Hepatic stellate cell (primary cell): ENCODE measurements around the gene KCNH4.
"Not testable (repeated sequence)": the region's sequence is repeated elsewhere in the genome, so short reads cannot be mapped to it uniquely, and the experiment has no call there.

ENCODE experiments used
- DNase-seq: peaks from one replicate; pipeline ENCODE4 v3.0.0; 2011; ENCODE audit warnings: low spot score

KCNH4 gene

DNA sequence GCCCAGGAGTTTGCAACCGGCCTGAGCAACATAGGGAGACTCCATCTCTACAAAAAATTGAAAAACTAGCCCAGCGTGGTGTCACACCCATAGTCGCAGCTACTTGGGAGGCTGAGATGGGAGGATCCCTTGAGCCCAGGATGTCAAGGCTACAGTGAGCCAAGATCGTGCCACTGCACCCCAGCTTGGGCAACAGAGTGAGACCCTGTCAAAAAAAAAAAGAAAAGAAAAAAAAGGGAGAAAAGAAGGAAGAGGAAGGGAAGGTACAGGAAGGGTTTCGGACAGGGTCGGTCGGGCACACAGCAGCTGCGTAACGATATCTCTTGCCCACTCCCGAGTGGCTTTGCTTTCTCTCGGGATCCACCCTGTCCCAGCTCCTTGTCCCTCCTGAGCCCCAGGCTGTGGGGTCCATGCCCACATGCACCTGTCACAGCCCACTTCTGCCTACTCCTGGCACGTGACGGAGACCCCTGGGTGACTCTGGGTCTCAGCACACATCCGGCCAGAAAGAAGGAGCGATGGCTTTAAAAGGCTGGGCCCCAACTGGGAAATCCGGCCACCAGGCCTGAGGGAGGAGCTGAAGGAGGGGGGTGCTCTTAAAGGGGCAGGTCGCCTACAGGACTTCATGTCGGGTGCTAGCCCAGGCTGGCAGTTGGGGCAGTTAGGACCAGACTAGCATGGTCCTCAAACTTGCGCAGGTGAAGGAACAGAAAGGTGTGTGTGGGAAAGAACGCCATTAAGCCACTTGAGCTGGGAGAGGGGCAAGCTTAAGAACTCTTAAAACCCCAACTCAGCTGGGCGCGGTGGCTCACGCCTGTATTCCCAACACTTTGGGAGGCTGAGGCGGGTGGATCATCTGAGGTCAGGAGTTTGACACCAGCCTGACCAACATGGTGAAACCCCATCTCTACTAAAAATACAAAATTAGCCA lies 13.3 kb upstream of the KCNH4 start, which contains the start of gene GHDC:
Gene GHDC (minus strand): TSS at position 526 of the 931 bp plus-strand sequence. CDS start 913 bp downstream, outside the sequence.
- DNase-seq: peak; percentile 92

DNA sequence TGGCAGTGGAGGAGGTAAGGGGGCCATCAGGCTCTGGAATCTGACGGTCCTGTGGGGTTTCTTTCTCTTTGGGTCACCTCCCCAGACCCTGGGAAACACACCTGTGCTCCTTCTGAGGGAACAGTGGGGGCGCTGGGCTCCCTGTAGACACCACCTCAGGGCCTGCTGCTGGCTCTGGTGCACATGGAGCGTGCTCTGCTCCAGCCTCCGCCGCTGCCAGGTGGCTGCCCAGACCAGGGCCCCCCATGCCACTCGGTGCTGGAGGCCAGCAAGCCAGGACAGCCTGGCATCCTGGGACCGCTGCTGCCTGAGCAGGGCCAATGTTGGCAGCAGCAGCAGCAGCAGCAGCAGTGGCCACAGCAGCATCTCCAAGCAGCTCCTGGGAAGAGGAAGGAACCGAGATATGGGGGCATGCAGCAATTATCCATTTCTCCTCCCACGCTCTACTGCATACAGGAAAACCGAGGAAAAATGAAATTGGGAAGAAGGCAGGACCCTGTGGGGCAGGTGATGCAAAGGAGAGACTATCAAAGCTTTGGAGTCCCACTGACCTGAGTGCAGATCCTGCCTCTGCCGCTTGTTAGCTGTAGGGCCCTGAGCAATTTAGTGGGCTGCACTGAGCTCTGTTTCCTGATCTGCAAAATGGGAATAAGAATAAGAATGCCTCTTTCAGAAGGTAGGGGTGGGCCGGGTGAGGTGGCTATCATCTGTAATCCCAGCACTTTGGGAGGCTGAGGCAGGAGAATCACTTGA lies 12.4 kb upstream of the KCNH4 start:
- DNase-seq: no peak

DNA sequence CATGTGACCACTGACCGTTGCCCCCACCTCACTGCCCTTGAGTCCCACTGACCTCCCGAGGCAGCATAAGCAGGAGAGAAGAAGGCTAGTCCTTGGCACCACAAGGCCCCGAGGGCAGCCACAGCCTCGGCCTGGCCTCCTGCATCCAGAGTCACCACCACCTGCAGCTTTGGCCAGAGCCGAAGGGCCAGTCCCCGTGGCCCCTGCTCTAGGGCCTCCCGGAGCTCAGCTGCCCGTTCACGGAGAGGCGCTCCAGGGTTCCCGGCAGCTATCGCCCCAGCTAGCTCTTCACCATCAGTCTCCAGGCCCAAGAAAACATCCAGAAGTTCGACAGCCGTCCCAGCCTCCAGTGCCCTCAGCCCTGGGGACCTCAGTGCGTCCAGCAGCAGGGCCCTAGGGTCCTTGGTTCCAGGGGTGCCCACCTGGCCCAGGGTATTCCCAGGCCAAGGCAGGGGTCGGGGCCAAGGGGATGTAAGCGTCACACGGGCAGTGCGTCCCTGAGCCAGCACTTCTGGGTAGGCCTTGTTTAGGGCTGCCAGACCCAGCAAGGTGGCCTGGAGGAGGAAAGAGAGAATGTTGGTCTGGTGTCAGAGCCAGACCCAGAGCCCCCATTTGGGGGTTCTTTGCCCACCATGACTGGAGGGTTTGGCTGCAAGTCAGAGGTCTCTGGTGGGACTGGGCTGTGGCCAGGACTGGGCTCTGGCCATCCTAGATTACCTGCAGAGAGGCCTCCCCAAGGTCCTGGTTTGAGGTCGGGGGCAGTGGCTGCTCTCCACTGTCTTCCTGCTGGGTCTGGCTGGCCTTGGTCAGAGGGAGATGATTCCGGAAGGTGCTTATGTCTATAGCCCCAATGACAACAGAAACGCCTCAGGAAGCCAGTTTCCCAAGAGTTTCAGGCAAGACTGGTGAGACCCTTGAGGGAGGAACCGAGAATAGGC lies 11.5 kb upstream of the KCNH4 start:
- DNase-seq: no peak

DNA sequence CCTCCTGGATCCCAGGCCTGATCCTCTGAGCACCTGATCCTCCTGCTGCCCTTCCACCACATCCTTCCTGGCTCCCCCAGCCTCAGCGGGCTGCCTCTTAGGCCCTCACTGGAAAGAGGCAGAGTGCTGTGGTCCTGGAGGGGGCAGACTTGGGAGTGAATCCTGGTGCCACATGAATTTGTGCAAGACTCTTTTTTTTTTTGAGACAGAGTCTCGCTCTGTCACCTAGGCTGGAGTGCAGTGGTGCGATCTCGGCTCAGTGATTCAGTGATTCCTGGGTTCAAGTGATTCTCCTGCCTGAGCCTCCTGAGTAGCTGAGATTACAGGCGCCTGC lies 10.3 kb upstream of the KCNH4 start:
- DNase-seq: no peak

DNA sequence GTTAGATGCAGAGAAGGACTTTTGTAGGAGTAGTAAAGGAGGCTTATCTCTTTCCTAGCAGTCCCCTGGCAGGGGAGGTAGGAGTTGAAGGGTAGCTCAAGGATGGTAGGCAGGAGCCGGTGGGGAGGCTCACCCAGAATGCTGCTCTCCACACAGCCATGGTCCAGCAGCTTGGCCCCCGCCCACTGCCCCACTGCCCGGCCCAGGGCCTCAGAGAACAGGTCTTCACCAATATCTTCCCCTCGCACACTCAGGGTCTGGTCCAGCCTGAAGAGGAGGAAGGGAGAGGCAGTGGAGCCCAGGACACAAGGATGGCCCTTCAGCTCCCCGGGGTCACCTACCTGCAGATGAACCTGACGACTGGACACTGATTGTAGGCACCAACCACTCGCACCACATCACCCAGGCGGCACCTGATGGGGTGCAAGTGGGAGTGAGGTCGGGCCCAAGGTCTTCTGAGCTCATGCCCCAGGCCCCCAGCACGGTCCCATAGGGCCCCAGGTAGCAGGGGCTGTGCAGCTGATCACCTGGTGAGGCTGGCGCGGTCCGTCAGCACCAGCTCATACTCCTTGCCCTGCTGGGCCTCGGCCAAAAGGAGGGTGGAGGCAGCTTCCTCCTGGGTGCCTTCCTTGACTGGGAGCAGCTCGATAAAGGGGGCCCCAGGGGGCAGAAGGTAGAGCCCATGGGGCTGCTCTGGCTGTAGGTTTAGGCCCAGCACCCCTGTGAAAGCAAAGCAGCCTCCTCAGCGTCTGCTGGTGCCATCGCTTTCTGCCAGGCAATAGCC lies 9.7 kb upstream of the KCNH4 start:
- no peak for DNase-seq

DNA sequence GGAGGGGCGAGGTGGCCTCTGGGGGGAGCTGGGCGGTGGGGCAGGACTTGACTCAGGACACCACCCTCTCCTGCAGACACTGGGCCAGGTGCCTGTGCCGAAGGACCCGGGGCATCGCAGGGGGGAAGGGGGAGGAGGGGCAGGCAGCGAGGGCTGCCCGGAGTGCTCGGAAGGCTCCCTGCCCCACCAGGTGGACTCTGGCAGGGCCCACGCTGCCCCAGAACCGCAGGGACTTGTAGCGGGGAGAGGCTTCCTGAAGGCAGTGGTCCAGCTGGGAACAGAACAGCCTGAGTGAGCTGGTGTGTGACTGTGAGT lies 8.7 kb upstream of the KCNH4 start:
- DNase-seq: no peak

DNA sequence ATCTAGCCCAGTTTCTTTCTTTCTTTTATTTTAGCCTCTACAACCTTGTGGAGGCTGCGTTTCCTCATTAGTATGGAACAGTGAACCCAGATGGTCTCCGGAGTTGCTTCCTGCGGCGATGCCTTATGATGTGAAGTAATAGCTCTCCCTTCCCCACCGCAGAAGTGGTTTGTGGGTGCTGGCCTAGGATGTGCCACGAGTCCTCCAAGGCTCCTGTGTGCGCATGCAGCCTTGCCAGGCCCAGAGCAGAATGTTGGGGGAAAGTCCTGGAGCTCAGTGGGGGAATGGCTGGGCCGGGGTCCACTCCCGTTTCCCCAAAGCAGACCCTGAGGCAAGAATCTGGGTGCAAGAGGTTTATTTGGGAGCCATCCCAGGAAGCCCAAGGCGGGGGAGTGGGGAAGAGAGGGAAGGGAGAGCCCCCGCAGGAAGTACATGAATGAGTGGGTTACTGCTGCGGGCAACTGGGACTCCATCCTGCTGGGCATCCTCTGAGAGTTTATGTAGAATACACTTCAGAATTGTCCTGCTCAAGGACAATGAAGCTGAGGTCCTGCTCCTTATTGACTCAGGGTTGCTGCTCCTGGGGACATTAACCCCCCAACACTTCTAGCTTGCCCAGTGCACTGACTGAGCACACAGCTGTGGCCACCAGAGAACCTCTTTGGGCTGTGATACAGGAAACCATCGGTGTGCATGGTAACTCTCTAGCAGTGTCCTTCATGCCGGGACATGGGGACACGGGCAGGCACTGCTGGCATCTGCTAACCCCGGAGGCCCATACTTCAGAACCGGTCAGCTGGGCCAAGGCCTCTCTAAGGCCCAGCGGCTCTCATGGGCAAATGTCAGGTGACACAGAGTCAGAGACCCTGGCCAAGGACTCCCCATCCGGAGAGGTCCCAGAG lies 8.1 kb upstream of the KCNH4 start:
- DNase-seq: no peak

DNA sequence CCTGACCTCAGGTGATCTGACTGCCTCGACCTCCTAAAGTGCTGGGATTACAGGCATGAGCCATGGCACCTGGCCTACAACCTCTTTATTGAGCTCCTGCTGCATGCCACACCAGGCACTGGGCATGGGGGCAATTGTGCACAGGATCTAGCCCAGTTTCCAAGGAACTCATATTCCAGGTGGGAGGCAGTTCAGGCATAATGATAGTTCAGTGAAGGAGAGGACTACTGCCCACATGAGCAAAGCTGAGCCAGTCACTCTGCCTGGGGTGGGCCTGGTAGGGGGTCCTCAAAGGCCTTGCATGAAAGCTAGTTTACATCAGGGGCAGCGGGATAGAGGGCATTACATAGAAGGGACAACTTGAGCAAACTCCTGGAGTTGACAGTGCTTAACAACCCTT lies 6.9 kb upstream of the KCNH4 start:
- no peak for DNase-seq

DNA sequence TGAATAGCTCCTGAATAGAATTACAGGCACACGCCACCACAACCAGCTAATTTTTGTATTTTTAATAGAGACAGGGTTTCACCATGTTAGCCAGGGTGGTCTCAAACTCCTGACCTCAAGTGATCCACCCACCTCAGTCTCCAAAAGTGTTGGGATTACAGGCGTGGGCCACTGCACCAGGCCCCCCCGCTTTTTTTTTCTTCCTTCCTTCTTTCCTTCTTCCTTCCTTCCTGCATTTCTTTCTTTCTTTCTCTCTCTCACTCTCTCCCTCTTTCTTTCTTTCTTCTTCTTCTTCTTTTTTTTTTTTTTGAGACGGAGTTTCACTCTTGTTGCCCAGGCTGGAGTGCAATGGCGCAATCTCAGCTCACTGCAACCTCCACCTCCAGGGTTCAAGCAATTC lies 5.2 kb upstream of the KCNH4 start:
- DNase-seq: not testable (repeated sequence)

DNA sequence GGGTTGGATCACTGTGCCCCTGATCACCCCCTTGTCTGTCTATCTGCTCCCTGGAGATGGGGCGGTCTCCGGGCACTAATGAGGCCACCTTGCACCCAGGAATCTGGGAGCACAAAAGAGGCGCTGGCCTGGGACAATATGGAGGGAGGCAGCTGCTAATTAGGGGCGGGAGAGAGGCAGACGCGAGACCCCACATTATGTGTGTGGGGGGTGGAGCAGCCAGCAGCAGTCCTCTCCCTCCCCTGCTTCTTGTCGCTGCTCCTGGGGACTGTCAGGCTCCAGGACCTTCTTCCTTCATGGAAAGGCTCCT lies 4.6 kb upstream of the KCNH4 start:
- no peak for DNase-seq

DNA sequence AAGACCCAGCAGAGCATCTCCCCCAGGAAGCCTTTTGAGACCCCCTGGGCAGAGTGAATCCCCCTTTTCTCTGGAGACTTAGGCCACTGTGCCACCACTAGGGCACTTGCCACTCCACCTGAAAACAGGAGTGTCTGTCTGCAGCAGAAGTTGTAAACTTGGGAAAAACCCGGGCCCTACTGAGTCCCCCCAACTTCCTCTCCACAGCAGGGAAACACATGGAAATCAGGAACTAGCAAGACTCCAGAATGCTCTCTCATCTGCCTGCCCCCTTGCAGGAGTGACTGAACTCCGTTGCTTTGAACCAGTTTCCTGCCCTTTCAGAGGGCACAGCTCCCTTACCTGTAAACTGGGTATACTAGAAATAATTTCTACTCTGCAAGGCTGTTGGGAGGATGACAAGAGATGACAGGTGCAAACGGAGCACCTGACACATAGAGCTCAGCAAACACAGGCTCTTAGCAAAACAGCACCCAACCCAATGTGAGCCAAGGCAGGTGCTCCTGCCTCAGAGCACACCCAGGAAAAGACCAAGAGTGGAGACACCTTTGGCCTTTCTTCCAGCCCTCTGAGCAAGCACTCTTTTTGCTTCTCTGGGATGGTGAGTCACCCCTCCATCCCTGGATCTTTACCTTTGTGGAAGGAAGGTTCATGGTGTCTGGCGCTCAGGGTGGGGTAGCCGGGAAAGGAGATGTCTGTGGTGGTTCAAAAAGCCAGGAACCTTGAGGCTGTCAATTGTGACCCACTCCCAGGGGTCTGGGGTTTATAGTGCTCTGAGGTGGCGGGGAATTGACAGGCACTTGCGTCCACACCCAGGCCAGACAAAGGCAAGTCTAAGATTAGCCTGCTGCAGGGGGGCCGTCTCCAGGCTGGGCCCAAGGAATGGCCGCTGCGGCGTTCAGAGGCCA lies 4.0 kb upstream of the KCNH4 start, which contains the start of gene HCRT:
Gene HCRT (minus strand): TSS at position 740 of the 908 bp plus-strand sequence. CDS start 87 bp downstream, at position 653.
- no peak for DNase-seq

DNA sequence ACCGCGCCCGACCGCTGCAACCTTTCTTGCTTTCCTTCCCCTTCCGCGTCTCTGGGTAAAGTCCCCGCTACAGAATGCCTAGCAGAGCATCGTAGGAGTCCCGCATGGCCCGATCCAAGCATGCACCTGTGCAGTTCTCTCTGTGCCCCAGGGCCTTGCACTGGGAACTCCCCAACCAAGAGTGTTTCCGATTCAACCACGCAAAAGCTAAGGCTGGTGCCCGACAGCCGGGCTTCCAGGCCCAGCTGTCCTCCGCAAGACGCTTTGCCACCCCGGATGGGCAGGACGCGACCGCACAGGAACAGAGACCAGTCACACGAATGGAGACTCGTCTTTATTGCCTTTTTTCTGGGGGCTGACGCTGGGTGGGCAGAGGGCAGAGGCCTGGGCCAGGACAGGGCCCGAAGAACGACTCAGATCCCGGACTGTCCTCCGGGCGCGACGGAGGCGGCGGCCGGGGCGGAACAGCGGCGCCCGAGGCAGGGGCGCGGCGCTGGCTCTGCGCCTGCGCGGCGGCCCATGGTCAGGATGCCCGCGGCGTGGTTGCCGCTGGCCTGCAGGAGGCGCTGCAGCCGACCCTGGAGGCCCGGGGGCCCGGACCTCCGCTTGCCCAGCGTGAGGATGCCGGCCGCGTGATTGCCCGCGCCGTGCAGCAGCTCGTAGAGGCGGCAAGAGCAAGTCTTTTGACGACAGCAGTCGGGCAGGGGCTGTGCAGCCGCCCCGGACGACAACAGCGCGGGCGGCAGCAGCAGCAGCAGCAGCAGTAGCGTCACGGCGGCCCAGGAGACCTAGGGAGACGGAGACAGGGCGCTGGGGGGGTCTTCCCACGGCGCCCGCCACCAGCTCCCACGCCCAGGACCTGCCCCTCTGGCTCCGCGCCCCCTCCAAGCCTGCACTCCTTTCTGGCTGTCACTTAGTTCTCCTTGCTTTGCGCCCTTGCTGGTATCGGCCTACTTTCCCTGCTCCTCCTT lies 3.1 kb upstream of the KCNH4 start:
- peak; percentile 94 for DNase-seq

DNA sequence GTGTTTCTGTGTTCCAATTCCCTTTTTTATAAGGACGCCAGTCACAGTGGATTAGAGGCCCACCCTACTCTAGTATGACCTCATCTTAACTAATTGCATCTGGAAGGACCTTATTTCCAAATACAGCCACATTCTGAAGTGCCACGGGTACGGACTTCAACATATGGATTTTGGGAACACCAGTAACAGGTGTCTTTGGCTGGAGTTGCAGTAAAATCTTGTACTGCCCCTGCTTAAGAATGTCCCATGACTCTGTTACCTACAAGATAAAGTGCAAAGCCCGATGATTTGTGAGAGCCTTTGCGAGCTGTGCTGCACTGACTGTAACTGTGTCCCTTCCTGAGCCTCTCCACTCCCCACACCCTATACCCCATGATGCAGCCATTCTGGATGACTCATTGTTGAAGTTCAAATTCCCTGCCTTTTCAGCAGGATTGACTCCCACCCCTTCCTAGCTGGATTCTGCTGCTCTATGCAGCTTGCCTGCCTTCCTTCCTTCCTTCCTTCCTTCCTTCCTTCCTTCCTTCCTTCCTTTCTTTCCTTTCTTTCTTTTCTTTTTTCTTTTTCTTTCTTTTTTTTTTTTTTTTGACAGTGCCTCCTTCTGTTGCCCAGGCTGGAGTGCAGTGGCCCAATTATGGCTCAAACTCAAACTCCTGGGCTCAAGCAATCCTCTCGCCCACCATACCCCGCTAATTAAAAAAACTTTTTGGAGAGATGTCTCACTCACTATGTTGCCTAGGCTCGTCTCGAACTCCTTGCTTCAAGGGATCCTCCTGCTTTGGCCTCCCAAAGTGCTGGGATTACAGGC lies 2.2 kb upstream of the KCNH4 start:
- DNase-seq: peak; percentile 70

DNA sequence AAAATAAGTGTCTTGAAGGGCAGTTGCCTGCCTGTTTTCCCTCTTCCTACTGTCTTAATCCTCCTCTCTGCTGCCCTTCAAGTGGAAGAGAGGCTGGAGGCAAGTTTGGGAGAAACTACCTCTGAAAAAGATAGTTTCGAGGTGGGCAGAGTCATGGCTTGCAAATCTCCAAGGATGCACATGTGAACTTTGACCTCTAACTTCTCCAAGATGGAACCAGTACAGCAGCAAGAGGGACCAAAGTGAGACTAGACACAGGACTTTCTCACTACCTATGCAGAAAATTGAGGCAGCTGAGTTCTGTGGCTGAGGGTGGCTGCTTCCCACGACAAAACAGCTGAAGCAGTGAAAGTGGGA lies 887 bp upstream of the KCNH4 start:
- no peak for DNase-seq

DNA sequence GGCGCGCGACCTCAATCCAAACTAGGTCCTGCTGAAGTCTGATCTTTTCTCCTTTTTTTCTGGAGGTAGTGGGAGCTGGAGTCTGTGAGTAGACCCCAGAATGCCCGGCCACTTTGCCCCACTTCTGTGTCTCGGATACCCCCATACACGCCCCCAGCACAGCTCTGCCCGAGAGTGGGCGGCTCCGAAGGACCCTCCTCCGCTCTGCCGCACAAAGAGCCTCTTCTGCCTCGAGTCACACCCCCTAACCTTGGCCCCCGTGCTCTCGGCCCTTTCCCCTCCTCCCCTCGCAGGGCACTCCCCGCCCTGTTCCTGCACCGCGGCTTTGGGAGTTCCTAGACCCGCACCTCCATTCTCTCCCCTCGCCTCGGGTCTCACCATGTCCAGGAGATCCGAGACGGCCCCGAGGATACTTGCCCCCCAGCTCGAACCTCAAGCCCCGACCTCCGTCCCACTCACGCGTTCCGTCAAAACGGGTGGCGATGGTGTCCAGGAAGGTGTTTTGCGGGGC lies 476 bp downstream of the KCNH4 start:
- DNase-seq: no peak

DNA sequence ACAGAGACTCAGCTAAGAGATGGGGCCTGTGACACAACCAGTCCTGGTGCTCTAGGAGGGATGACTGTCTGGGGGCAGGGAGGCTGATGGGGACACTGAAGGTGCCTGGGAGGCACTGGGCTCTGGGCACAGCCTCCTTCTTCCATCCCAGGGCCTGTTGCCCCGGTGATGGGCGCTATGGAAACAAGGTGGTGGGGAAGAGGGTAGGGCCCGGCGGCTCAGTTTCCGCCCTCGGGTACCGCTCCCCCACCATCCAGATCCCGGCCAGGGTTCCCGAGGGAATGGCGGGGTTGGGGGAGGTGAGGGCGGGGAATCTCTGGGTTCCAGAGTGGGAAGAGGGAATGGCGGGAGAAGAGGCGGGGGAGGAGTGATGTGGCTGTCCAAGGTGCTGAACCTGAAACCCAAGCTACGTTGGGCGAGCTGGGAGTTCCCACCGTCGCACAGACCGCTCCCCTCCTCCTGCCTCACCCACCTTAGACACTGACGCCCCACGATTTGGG lies 981 bp downstream of the KCNH4 start:
- peak; percentile 72 for DNase-seq

DNA sequence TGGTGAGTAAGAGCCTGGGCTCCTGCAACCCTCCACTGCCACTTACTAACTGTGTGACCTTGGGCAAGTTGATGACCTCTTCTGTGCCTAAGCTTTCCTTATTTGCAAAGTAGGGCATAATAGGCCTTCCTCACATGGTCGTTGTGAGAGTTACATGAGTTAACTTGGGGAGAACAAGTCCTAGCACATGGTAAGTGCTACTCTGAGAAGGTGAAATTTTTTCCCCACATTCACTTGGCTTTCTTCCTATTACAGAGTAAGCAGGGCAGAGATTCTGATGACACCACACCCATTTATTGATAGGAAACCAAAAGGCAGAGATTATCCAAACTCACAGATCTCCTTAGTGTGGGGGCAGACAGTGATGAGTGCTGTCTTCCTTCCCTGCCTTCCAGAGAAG lies 1.6 kb downstream of the KCNH4 start:
- DNase-seq: no peak
